Activated CD4-positive, alpha-beta T cell treated with anti-CD3 and anti-CD28 coated beads, Interleukin-2, amount 50 U/mL, for 1 hour (primary cell): ENCODE results near the gene TCF7L2.

ENCODE experiments used
- DNase-seq: peaks from one replicate; pipeline ENCODE4 v3.0.0-alpha.2; 2020

TCF7L2 gene

GRCh38 chr10:113027230-113027573 is 77.2 kb downstream of the TCF7L2 start:
- no peak for DNase-seq

- no peak for DNase-seq
These were observed 77.8 kb downstream of the TCF7L2 start for GRCh38 chr10:113027574-113028455.

- DNase-seq, result no peak
These were observed 78.7 kb downstream of the TCF7L2 start for GRCh38 chr10:113028456-113029440.

- DNase-seq, result no peak
These were observed 80.4 kb downstream of the TCF7L2 start for GRCh38 chr10:113030453-113030852.

- DNase-seq, result no peak
These were observed 81.1 kb downstream of the TCF7L2 start for GRCh38 chr10:113031147-113031546.

GRCh38 chr10:113033991-113034390 is 83.9 kb downstream of the TCF7L2 start:
- DNase-seq, result no peak

GRCh38 chr10:113035732-113036312 is 85.8 kb downstream of the TCF7L2 start:
- DNase-seq, result no peak

GRCh38 chr10:113036619-113037018 is 86.6 kb downstream of the TCF7L2 start:
- DNase-seq, result no peak

- no peak for DNase-seq
These were observed 87.2 kb downstream of the TCF7L2 start for GRCh38 chr10:113037218-113037617.

- DNase-seq, result no peak
These were observed 88.1 kb downstream of the TCF7L2 start for GRCh38 chr10:113038183-113038582.

GRCh38 chr10:113038985-113039384 is 88.9 kb downstream of the TCF7L2 start:
- DNase-seq, result no peak

GRCh38 chr10:113041324-113041723 is 91.3 kb downstream of the TCF7L2 start:
- DNase-seq, result no peak

- no peak for DNase-seq
These were observed 92.0 kb downstream of the TCF7L2 start for GRCh38 chr10:113041841-113042750.

GRCh38 chr10:113042868-113043267 is 92.8 kb downstream of the TCF7L2 start:
- DNase-seq, result no peak

GRCh38 chr10:113044016-113044755 is 94.1 kb downstream of the TCF7L2 start:
- no peak for DNase-seq

GRCh38 chr10:113045147-113046055 is 95.4 kb downstream of the TCF7L2 start:
- DNase-seq, result no peak

- DNase-seq, result no peak
These were observed 97.1 kb downstream of the TCF7L2 start for GRCh38 chr10:113047151-113047550.

GRCh38 chr10:113047605-113047962 is 97.5 kb downstream of the TCF7L2 start:
- no peak for DNase-seq

GRCh38 chr10:113047963-113048781 is 98.1 kb downstream of the TCF7L2 start:
- no peak for DNase-seq

- no peak for DNase-seq
These were observed 99.8 kb downstream of the TCF7L2 start for GRCh38 chr10:113049881-113050280.
